Tibial nerve (tissue), 4 donors: ENCODE measurements around the gene CCDC24. TPM values are rescaled to one million over a fixed set of nuclear protein-coding genes. Genes with fewer than 3 reads are reported as not detected.

Experiments used
- DNase-seq, 2 donors: peaks; one replicate each; pipeline ENCODE4 v3.0.0-alpha.2; 2019; ENCODE audit warnings: low spot score in 2 of 2
- H3K27ac ChIP-seq, 4 donors: fragments of 200-600 bp; sonication (generic) in 3 of 4; one replicate each; pipeline ENCODE4 v1.5.1; 2017 to 2019; ENCODE audit warnings: mild to moderate bottlenecking in 1 of 4
- H3K27me3 ChIP-seq, 2 donors: fragments of 200-600 bp; sonication (generic) in 1 of 2; one replicate each; pipeline versions ENCODE4 v1.5.1 to v1.6.0; 2017 to 2019
- H3K36me3 ChIP-seq, 3 donors: fragments of 200-600 bp; sonication (generic); one replicate each; pipeline ENCODE4 v1.5.1; 2018 to 2019
- H3K4me1 ChIP-seq, 4 donors: fragments of 200-600 bp; sonication (generic) in 3 of 4; one replicate each; pipeline ENCODE4 v1.5.1; 2017 to 2019
- H3K4me3 ChIP-seq, 4 donors: fragments of 200-600 bp; sonication (generic) in 3 of 4; one replicate each; pipeline ENCODE4 v1.5.1; 2017 to 2019; ENCODE audit warnings: mild to moderate bottlenecking in 1 of 4, moderate library complexity in 1 of 4
- H3K9me3 ChIP-seq, 4 donors: fragments of 200-600 bp; sonication (generic) in 3 of 4; one replicate each; pipeline ENCODE4 v1.5.1; 2017 to 2019
- EP300 ChIP-seq, 2 donors: sonication (generic); formaldehyde crosslinking; IDR thresholded peaks; one replicate each; pipeline ENCODE4 v1.6.1; 2017; ENCODE audit warnings: antibody characterized with exemption in 2 of 2, mild to moderate bottlenecking in 1 of 2
- POLR2A ChIP-seq, 2 donors: fragments of 450-650 bp; IDR thresholded peaks; one replicate each; pipeline ENCODE4 v1.6.1; 2017; ENCODE audit warnings: antibody characterized with exemption in 2 of 2, mild to moderate bottlenecking in 2 of 2, moderate library complexity in 2 of 2
- WGBS, 2 donors: methylation state at CpG; one replicate each; pipeline ENCODE4 v1.1.5; 2018; 5-methylcytosine and 5-hydroxymethylcytosine counted together
- total RNA-seq, 4 donors: library from RNA; depleted of rRNA; stranded (reverse); fragments of >200 nt; gene quantifications; one replicate each; pipeline ENCODE4 v1.1.0, GENCODE V29; 2016
- TF ChIP-seq, protein P1 (sequence below), 5 experiments: fragments of 200-600 bp in 3 of 5; fragments of 450-650 bp in 2 of 5; sonication (generic) in 3 of 5; IDR thresholded peaks; one replicate each; pipeline ENCODE4 v1.5.1; 2016 to 2019; ENCODE audit warnings: antibody characterized with exemption in 5 of 5, mild to moderate bottlenecking in 3 of 5, moderate library complexity in 2 of 5

CCDC24 gene
- total RNA-seq, 4 donors from 2014 or later, result 5.4 to 18.8 (median 8.9) TPM

DNA sequence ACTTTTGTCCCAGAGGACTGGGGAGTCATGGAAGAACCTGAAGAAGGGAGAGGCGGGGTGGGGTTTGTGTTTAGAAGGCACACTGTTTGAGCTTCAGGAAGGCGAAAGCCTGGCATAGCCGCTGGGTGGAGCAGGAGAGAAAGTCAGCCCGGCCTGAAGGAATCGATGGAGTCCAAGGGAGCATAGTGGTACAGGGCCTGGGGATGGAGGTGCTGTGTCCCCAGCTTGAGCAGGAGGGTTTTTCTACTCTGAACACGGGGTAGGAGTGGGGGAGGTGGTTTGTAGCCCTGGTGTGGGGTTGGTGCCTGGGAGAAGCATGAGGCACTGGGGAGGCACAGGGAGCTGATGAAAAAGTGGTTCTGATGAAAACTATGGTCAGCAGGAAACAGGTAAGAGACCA lies 4.7 kb upstream of the CCDC24 start:
- Histone ChIP-seq H3K4me3 (no peak overlapping the region), H3K36me3 (peaks cover 0 to 47% (median 0%) of the 10 kb centered on the region in 3 donors), H3K4me1 (peaks cover 0 to 27% (median 8%) of the 10 kb centered on the region in 4 donors), H3K27ac (no peak overlapping the region), H3K9me3 (no peaks in the 10 kb centered on the region), H3K27me3 (no peaks in the 10 kb centered on the region)
- TF ChIP-seq POLR2A (IDR thresholded peaks at IDR 0.05), result no peak
- no peak for DNase-seq
- 75 to 79% methylated on average over 6 of the region's 6 CpGs for WGBS, 2 donors

DNA sequence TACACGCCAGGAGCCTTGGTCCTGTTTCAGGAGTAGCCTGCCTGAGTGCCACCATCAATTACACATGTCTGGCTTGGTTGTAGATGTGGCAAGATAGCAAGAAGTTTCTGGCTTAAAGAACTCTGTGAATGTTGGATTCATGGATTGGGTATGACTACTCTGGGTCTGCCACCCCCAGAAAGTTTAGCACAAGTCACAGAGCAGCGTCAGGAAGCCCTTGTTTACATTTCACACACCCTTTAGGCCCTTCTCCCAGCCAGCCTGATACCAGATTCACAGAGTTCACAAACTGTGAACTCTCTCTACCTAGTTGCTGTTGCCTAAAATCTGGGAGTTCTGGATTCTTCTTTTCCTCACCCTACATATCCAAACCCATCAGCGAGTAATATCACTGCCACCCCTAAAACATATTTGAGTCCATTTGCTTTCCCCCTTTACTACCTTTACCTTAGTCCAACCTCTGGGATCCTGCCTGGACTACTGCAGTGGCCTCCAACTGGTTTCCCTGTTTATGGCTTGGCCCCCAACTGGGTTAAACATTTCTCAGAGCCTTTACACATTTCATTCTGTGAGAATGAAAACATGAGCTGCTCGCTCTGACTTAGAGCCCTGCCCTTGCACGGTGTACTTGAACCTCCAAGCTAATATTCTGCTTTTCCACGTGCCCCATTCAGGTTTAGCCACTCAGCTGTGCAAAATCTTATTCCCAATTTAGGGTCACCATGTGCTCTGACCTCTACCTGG lies 4.1 kb upstream of the CCDC24 start:
- H3K27ac ChIP-seq, result no peak overlapping the region
- H3K27me3 ChIP-seq, result no peaks in the 10 kb centered on the region
- H3K9me3 ChIP-seq, result no peaks in the 10 kb centered on the region
- no peak overlapping the region for H3K4me3 ChIP-seq
- WGBS, 2 donors, result 74 to 75% methylated on average over 6 of the region's 6 CpGs
- peaks cover 0 to 41% (median 0%) of the 10 kb centered on the region in 3 donors for H3K36me3 ChIP-seq
- H3K4me1 ChIP-seq, result peaks cover 0 to 29% (median 10%) of the 10 kb centered on the region in 4 donors
- no peak for DNase-seq
- TF ChIP-seq EP300 (IDR thresholded peaks at IDR 0.05), result no peak
- no peak for TF ChIP-seq POLR2A (IDR thresholded peaks at IDR 0.05)
- TF ChIP-seq, protein P1, sequence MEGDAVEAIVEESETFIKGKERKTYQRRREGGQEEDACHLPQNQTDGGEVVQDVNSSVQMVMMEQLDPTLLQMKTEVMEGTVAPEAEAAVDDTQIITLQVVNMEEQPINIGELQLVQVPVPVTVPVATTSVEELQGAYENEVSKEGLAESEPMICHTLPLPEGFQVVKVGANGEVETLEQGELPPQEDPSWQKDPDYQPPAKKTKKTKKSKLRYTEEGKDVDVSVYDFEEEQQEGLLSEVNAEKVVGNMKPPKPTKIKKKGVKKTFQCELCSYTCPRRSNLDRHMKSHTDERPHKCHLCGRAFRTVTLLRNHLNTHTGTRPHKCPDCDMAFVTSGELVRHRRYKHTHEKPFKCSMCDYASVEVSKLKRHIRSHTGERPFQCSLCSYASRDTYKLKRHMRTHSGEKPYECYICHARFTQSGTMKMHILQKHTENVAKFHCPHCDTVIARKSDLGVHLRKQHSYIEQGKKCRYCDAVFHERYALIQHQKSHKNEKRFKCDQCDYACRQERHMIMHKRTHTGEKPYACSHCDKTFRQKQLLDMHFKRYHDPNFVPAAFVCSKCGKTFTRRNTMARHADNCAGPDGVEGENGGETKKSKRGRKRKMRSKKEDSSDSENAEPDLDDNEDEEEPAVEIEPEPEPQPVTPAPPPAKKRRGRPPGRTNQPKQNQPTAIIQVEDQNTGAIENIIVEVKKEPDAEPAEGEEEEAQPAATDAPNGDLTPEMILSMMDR (IDR thresholded peaks at IDR 0.05), result no peak

DNA sequence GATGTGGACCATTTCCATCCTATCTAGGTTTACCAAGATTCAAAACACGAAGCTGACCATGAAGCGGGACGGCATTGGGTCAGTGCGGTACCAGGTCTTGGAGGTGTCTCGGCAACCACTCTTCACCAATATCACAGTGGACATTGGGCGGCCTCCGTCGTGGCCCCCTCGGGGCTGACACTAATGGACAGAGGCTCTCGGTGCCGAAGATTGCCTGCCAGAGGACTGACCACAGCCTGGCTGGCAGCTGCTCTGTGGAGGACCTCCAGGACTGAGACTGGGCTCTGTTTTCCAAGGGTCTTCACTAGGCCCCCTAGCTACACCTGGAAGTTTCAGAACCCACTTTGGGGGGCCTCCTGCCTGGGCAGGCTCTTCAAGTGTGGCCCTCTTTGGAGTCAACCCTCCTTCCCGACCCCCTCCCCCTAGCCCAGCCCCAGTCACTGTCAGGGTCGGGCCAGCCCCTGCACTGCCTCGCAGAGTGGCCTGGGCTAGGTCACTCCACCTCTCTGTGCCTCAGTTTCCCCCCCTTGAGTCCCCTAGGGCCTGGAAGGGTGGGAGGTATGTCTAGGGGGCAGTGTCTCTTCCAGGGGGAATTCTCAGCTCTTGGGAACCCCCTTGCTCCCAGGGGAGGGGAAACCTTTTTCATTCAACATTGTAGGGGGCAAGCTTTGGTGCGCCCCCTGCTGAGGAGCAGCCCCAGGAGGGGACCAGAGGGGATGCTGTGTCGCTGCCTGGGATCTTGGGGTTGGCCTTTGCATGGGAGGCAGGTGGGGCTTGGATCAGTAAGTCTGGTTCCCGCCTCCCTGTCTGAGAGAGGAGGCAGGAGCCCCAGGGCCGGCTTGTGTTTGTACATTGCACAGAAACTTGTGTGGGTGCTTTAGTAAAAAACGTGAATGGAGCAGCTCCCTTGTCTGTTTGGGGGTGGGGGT lies 864 bp upstream of the CCDC24 start:
- WGBS, 2 donors, result 64 to 68% methylated on average over 19 of the region's 19 CpGs
- Histone ChIP-seq H3K27me3 (no peaks in the 10 kb centered on the region), H3K27ac (peak overlapping the region in 3 of 4 donors; percentile 44 to 79 (median 72)), H3K9me3 (no peaks in the 10 kb centered on the region), H3K36me3 (peaks cover 0 to 18% (median 0%) of the 10 kb centered on the region in 3 donors), H3K4me3 (peak overlapping the region; percentile 43 to 71 (median 58)), H3K4me1 (peaks cover 0 to 19% (median 11%) of the 10 kb centered on the region in 4 donors)
- no peak for DNase-seq
- no peak for TF ChIP-seq EP300 (IDR thresholded peaks at IDR 0.05)
- no peak for TF ChIP-seq POLR2A (IDR thresholded peaks at IDR 0.05)
- TF ChIP-seq, protein P1 (IDR thresholded peaks at IDR 0.05), result no peak

DNA sequence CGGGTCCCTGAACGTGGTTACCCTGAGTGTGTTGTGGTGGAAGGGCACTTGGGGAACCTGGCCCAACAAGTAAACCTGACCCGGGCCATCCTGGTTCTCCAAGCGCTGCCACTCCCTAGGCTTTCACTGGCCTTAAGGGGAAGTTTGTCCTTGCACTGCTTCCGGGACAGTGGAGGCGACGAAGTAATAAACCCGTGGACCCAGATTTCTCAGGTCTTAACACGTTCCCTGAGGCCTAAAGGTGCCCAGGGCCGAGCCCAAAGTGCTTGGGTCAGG lies 261 bp upstream of the CCDC24 start:
- H3K27me3 ChIP-seq, result no peaks in the 10 kb centered on the region
- H3K27ac ChIP-seq, result peak overlapping the region in 3 of 4 donors; percentile 44 to 79 (median 72)
- H3K36me3 ChIP-seq, result peaks cover 0 to 12% (median 0%) of the 10 kb centered on the region in 3 donors
- whole genome bisulfite sequencing, 2 donors, result 4 to 6% methylated on average over 2 to 10 of the region's 10 CpGs
- H3K4me3 ChIP-seq, result peak overlapping the region; percentile 43 to 71 (median 58)
- peaks cover 0 to 22% (median 12%) of the 10 kb centered on the region in 4 donors for H3K4me1 ChIP-seq
- no peaks in the 10 kb centered on the region for H3K9me3 ChIP-seq
- peak in 1 of 2 donors; percentile 30 for TF ChIP-seq POLR2A (IDR thresholded peaks at IDR 0.05)
- TF ChIP-seq EP300 (IDR thresholded peaks at IDR 0.05), result no peak
- no peak for DNase-seq

DNA sequence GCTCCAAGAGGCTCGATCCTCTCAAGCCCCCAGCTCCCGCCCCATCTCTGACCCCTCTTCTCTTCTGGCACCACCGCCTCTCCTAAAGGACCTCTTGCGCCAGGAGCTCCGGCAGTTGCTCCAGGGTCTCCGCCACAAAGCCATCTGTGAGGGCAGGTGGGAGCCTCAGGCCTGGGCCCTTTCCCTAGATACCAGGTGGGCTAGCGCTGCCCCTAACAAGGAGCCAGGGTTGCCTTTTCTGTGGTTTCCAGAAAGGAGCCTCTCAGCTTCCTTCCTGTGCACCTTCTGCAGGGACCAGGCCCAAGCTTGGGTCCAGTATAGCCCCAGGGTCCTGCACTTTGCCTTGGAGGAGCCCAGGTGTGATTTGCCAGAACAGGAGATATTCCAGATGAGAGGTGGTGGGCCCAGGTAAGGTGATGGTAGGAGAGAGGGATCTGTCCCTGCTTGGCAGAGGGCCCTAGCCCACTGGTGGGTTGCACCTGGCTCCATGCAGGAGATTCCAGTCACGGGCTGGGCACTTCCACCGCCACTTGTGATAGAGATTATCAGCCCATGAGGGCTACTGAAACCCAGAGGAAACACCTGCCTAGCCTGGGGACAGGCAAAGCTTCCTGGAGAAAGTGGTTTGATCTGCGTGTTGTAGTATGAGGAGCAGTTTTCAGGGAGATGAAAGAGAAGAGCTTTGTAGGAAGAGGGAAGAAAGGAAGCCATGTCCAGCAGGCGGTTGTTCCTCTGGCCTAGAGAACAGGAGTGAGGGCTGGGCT lies 1.0 kb downstream of the CCDC24 start:
- WGBS, 2 donors, result 51 to 55% methylated on average over 11 of the region's 11 CpGs
- no peak for DNase-seq
- Histone ChIP-seq H3K27ac (peak overlapping the region in 3 of 4 donors; percentile 44 to 79 (median 72)), H3K4me1 (peaks cover 0 to 35% (median 17%) of the 10 kb centered on the region in 4 donors), H3K27me3 (no peaks in the 10 kb centered on the region), H3K36me3 (peaks cover 0 to 1% (median 0%) of the 10 kb centered on the region in 3 donors), H3K4me3 (peak overlapping the region; percentile 43 to 71 (median 58)), H3K9me3 (no peaks in the 10 kb centered on the region)
- TF ChIP-seq, protein P1 (IDR thresholded peaks at IDR 0.05), result no peak
- no peak for TF ChIP-seq POLR2A (IDR thresholded peaks at IDR 0.05)
- TF ChIP-seq EP300 (IDR thresholded peaks at IDR 0.05), result no peak
